Effector CD4-positive, alpha-beta T cell (primary cell): ENCODE data around the gene PRR33.

Source experiments
- DNase-seq: peaks from one replicate; pipeline ENCODE4 v3.0.0-alpha.2; 2020

Gene PRR33

GRCh38 chr11:1927848-1928469, 36.3 kb upstream of the PRR33 start:
- DNase-seq: no peak

- no peak for DNase-seq
Observed at GRCh38 chr11:1927026-1927847, 35.5 kb upstream of the PRR33 start.

GRCh38 chr11:1926156-1927025, 34.7 kb upstream of the PRR33 start:
- DNase-seq: no peak

DNA sequence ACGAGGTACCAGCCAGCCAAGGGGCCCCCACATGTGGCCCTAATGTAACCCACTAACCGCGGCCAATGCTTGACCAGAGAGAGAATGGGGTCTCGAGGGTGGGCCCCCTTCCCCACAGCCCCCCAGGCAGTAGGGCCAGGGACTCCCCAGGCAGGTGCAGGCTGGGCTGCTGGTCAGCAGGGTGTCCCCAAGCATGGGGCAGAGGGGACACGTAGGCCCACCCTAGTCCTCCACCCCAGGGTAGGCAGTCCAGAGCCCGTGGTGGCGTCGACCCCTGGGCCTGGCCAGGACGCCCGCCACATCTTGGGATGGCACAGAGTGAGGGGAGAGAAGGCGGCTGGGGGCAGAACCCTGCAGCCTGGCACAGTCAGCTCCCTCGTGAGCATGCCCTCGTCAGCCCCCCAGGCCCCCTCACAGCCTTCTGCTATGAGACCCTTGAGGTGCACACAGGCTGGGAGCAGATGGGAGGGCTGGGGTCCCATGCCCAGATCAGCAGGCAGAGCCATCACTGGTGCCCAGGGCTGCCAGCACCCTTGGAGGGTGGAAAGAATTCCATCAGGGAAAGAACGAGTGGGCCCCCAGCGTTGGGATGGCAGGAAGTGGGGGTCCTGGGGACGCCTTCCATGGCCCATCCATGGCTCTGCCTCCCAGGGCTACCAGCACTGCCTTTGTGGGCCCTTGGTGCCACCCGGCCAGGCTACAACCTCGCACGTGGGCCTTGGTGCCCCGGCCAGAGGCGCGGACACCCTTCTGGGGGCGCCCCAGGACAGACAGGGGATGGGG, 33.9 kb upstream of the PRR33 start:
- DNase-seq: no peak

- DNase-seq: no peak
Observed at GRCh38 chr11:1924646-1925372, 33.1 kb upstream of the PRR33 start.

GRCh38 chr11:1924181-1924580, 32.5 kb upstream of the PRR33 start:
- no peak for DNase-seq

DNA sequence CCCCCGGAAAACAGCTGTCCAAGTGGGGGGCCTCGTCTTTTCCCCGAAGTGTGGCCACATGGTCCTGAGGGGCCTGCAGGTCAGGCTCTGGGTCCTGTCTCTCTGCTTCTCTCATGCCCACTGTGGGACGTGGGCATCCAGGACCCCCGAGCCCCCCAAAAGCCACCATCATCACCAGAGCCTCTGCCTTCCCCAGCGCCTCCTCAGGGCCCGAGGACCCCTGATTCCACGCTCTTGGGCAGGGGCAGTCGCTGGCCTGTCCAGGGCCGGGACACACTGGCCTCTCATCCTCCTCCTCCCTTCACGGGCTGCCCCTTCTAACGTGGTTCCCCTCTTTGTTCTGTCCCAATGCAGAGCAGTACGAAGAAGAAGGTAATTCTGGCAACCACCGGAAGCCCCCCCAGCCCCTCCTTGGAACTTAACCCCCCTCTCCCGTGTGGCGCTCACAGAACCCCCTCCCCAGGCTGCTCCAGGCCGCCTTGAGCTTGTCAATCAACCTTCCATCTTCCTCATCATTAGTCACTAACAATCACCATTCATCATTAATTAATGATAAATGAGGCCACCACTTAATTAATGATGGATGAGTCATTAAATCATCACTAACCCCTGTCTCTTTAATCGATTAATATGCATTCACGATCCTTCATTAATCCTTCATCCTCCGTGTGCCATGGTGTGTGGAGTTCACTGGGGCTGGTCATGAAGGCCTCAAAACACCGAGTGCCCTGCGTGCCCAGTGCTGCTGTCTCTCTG, 31.7 kb upstream of the PRR33 start:
- DNase-seq: no peak

- no peak for DNase-seq
Observed at GRCh38 chr11:1922481-1923081, 30.9 kb upstream of the PRR33 start.

DNA sequence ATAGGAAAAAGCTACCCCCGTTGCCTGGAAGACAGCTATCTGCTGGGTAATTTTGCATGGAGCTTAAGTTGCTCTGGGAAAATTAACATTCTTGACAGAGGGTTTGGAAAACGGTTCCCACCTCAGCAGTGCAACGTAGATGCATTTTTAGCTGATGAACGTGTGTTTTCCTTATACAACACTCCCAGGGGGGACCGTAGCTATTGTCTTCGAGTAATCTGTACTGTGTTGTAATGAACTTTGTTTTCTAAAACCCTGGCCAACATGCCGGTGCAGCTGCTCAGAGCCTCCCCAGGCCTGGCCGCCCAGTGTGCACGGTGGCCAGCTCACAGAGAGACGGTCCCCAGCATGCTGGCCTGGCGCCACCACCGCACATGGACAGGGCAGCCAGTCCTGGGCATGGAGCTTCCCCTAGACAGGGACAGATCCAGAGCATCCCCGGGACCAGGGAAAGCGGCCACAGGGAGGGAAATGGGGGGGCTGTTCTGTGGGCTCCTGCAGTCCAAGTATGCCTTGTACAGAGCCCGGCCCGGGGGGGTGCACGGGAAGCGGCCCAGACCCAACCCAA, 30.0 kb upstream of the PRR33 start:
- DNase-seq: no peak

- DNase-seq: no peak
Observed at GRCh38 chr11:1920909-1921573, 29.3 kb upstream of the PRR33 start.

GRCh38 chr11:1920128-1920908, 28.6 kb upstream of the PRR33 start:
- DNase-seq: no peak

DNA sequence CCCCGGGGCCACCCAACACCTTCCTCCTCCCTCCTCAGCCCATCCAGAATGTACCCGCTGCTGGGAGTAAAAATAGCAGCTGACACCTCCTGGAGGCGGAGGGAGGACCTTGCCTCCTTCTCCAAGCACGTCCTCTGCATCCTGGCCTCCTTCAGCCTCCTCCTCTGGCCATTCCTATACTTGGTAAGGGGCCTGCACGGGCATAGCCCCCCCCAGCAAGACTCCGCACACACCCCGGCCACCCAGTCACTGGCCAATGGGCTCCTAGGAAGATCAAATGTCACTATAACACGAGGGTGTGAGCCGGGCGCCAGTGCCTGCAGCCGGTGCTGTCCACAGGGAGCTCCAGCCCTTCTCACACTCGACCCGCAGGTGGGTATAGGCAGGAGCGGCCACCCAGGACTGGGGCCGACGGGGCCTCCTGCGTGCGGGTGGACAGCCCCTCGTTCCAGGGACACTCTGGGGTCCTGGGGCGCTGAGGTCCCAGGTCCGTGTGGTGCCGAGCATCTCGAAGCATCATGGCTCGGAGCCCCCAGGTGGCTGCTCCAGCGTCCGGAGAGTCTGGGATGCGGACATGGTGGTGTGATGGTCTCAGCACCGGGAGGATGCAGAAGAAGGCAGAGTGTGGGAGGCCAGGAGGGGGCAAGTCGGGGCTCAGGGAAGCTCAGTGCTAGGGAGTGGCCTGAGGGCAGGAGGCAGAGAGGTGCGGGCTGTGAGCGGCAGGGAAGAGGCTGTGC, 27.9 kb upstream of the PRR33 start, which contains the start of gene TNNT3:
TNNT3 (plus strand) TSS at position 313 of the 737 bp plus-strand sequence. CDS start 3,172 bp downstream, outside the sequence.
- DNase-seq: no peak

- DNase-seq: no peak
Observed at GRCh38 chr11:1918436-1919315, 27.0 kb upstream of the PRR33 start.

GRCh38 chr11:1917523-1918435, 26.1 kb upstream of the PRR33 start:
- DNase-seq: no peak

GRCh38 chr11:1916986-1917522, 25.4 kb upstream of the PRR33 start:
- no peak for DNase-seq
